Measurements from ENCODE around the gene SNAI3.

DNA sequence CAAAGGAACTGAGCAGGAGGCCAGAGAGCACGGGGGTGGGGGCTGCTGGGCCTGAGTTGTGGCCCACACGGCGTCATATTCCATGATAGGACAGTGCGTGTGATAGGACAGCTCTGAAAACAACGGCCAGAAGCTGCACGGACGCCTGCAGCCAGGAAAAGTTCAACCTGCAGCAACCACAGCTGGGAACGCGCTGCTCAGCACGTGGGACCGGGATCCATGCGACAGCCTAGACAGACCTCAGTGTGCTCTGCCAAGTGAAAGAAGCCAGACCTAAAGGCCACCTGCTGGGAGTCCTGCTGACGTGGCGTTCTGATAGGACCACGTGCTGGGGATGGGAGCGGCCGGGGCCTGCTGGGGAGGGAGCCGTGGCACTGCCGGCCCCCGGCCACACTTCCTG is 41.6 kb upstream of the SNAI3 start:
- TF ChIP-seq, protein P1, sequence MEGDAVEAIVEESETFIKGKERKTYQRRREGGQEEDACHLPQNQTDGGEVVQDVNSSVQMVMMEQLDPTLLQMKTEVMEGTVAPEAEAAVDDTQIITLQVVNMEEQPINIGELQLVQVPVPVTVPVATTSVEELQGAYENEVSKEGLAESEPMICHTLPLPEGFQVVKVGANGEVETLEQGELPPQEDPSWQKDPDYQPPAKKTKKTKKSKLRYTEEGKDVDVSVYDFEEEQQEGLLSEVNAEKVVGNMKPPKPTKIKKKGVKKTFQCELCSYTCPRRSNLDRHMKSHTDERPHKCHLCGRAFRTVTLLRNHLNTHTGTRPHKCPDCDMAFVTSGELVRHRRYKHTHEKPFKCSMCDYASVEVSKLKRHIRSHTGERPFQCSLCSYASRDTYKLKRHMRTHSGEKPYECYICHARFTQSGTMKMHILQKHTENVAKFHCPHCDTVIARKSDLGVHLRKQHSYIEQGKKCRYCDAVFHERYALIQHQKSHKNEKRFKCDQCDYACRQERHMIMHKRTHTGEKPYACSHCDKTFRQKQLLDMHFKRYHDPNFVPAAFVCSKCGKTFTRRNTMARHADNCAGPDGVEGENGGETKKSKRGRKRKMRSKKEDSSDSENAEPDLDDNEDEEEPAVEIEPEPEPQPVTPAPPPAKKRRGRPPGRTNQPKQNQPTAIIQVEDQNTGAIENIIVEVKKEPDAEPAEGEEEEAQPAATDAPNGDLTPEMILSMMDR (IDR thresholded peaks at IDR 0.05), result no peak
- no peak for TF ChIP-seq POLR2A (IDR thresholded peaks at IDR 0.05)
- TF ChIP-seq POLR2AphosphoS5 (IDR thresholded peaks at IDR 0.05), result no peak
- TF ChIP-seq EP300 (IDR thresholded peaks at IDR 0.05), result no peak

All from stomach (tissue), 4 donors.